ENCODE data around the gene NAA38. TPM values are rescaled to one million over a fixed set of nuclear protein-coding genes. Genes with fewer than 3 reads are reported as not detected.

The NAA38 gene
- polyA plus RNA-seq, 1 donor (not counting 4 experiments of a cell fraction or from before 2014, with no cell fraction given) = 70.9 TPM

- DNase-seq (ENCODE audit: low read depth, low spot score) (no peak), FAIRE-seq (peak; percentile 97)
- TF ChIP-seq CTCF (optimal IDR thresholded peaks at IDR 0.05 in 1 of 3, IDR thresholded peaks at IDR 0.05 in 1 of 3, conservative IDR thresholded peaks at IDR 0.05 in 1 of 3; ENCODE audit: extremely low read depth in 1 of 3, insufficient read depth in 2 of 3, low read length in 3 of 3) (no peak), EZH2 (IDR thresholded peaks at IDR 0.05; ENCODE audit: low read length) (no peak)
Measured at GRCh38 chr17:7809086-7809790, 48.1 kb downstream of the NAA38 start.

GRCh38 chr17:7807206-7807605, 50.2 kb downstream of the NAA38 start:
- no peaks in the 10 kb centered on the region for H3K9me3 ChIP-seq (ENCODE audit: control insufficient read depth, low read depth, low read length)
- no peak overlapping the region for H3K27ac ChIP-seq (ENCODE audit: control insufficient read depth, insufficient read depth, low read length)
- dilution Hi-C loops (cut with MboI; ENCODE audit: extremely low pct_ligation_motif_present, low sequenced_read_pairs) = no loop called here
- H3K79me2 ChIP-seq (ENCODE audit: control insufficient read depth, insufficient read depth, low read length) = no peaks in the 10 kb centered on the region
- H2AFZ ChIP-seq (ENCODE audit: control insufficient read depth, low read length) = no peak overlapping the region
- no peaks in the 10 kb centered on the region for H3K36me3 ChIP-seq (ENCODE audit: control insufficient read depth in 2 of 2, extremely low read depth in 1 of 2, insufficient read depth in 2 of 2, low read length in 2 of 2)
- TF ChIP-seq EZH2 (IDR thresholded peaks at IDR 0.05; ENCODE audit: low read length) (no peak), CTCF (optimal IDR thresholded peaks at IDR 0.05 in 1 of 3, IDR thresholded peaks at IDR 0.05 in 1 of 3, conservative IDR thresholded peaks at IDR 0.05 in 1 of 3; ENCODE audit: extremely low read depth in 1 of 3, insufficient read depth in 2 of 3, low read length in 3 of 3) (no peak)
- no peak overlapping the region for H3K9ac ChIP-seq (ENCODE audit: control insufficient read depth, extremely low read depth, insufficient read depth, low read length)
- no peak overlapping the region for H3K4me3 ChIP-seq (ENCODE audit: control insufficient read depth in 2 of 3, extremely low read depth in 1 of 3, insufficient read depth in 2 of 3, low read depth in 1 of 3, low read length in 3 of 3)
- FAIRE-seq (no peak), DNase-seq (ENCODE audit: low read depth, low spot score) (no peak)
- H4K20me1 ChIP-seq (ENCODE audit: control insufficient read depth, extremely low read depth, insufficient read depth, low read length) = no peaks in the 10 kb centered on the region
- peaks cover 20% of the 10 kb centered on the region for H3K4me1 ChIP-seq (ENCODE audit: control insufficient read depth, extremely low read depth, insufficient read depth, low read length)
- no peak overlapping the region for H3K4me2 ChIP-seq (ENCODE audit: control insufficient read depth, extremely low read depth, insufficient read depth, low read depth, low read length)
- no peaks in the 10 kb centered on the region for H3K27me3 ChIP-seq (ENCODE audit: control insufficient read depth, extremely low read depth, insufficient read depth, low read length)
- no peaks in the 10 kb centered on the region for H3K9me1 ChIP-seq (ENCODE audit: control insufficient read depth, extremely low read depth, insufficient read depth, low read length)

More at GRCh38 chr17:7809086-7809790, 48.1 kb downstream of the NAA38 start:
- H3K4me3 ChIP-seq (ENCODE audit: control insufficient read depth in 2 of 3, extremely low read depth in 1 of 3, insufficient read depth in 2 of 3, low read depth in 1 of 3, low read length in 3 of 3) = peak overlapping the region; percentile 0 to 75 (median 63)
- H3K9me3 ChIP-seq (ENCODE audit: control insufficient read depth, low read depth, low read length) = no peaks in the 10 kb centered on the region
- no peaks in the 10 kb centered on the region for H3K36me3 ChIP-seq (ENCODE audit: control insufficient read depth in 2 of 2, extremely low read depth in 1 of 2, insufficient read depth in 2 of 2, low read length in 2 of 2)
- dilution Hi-C loops (cut with MboI; ENCODE audit: extremely low pct_ligation_motif_present, low sequenced_read_pairs) = no loop called here
- peaks cover 20% of the 10 kb centered on the region for H3K4me1 ChIP-seq (ENCODE audit: control insufficient read depth, extremely low read depth, insufficient read depth, low read length)
- peak overlapping the region; percentile 59 for H3K9ac ChIP-seq (ENCODE audit: control insufficient read depth, extremely low read depth, insufficient read depth, low read length)
- H4K20me1 ChIP-seq (ENCODE audit: control insufficient read depth, extremely low read depth, insufficient read depth, low read length) = no peaks in the 10 kb centered on the region
- H3K27me3 ChIP-seq (ENCODE audit: control insufficient read depth, extremely low read depth, insufficient read depth, low read length) = no peaks in the 10 kb centered on the region
- no peaks in the 10 kb centered on the region for H3K9me1 ChIP-seq (ENCODE audit: control insufficient read depth, extremely low read depth, insufficient read depth, low read length)
- peak overlapping the region; percentile 98 for H3K4me2 ChIP-seq (ENCODE audit: control insufficient read depth, extremely low read depth, insufficient read depth, low read depth, low read length)
- peak overlapping the region; percentile 83 for H2AFZ ChIP-seq (ENCODE audit: control insufficient read depth, low read length)
- H3K27ac ChIP-seq (ENCODE audit: control insufficient read depth, insufficient read depth, low read length) = peak overlapping the region; percentile 78
- no peaks in the 10 kb centered on the region for H3K79me2 ChIP-seq (ENCODE audit: control insufficient read depth, insufficient read depth, low read length)

Small RNA genes lying within 50 kb of the gene (small RNA-seq; reads per million reads assigned to genes)
- 0.07 to 3.0 (median 0.33) reads per million in 3 experiments for gene SCARNA21 (ENCODE audit: insufficient read length in 3 of 3, low read depth in 3 of 3, low replicate concordance in 1 of 3)

Other genes with a start within 250 kb of the NAA38 start
- gene FXR2, start 242.7 kb downstream of the NAA38 start, polyA plus RNA-seq = 30.6 to 44.3 TPM (median 32.2 TPM) in 3 replicates
- 23.5 to 26.9 TPM (median 25.8 TPM) in 3 replicates for gene SAT2, start 229.7 kb downstream of the NAA38 start, polyA plus RNA-seq
- 0.14 to 0.44 TPM (median 0.23 TPM) in 3 replicates for gene SHBG, start 227.4 kb downstream of the NAA38 start, polyA plus RNA-seq
- gene ATP1B2, start 206.6 kb downstream of the NAA38 start, polyA plus RNA-seq = not detected in 3 replicates
- gene TP53, start 170.1 kb downstream of the NAA38 start, polyA plus RNA-seq = 14.3 to 60.6 TPM (median 22.0 TPM) in 3 replicates
- gene WRAP53, start 169.1 kb downstream of the NAA38 start, polyA plus RNA-seq = 7.7 to 10.6 TPM (median 8.2 TPM) in 3 replicates
- 3.1 to 4.1 TPM (median 3.1 TPM) in 3 replicates for gene EFNB3, start 152.4 kb downstream of the NAA38 start, polyA plus RNA-seq
- gene DNAH2, start 139.8 kb downstream of the NAA38 start, polyA plus RNA-seq = 0.13 to 0.36 TPM (median 0.13 TPM) in 3 replicates
- 1.0 to 1.6 TPM (median 1.4 TPM) in 3 replicates for gene KDM6B, start 23.3 kb downstream of the NAA38 start, polyA plus RNA-seq
- gene TMEM88, start 2.5 kb downstream of the NAA38 start, polyA plus RNA-seq = 0.14 to 0.45 TPM (median 0.24 TPM) in 3 replicates
- 9.0 to 14.8 TPM (median 12.4 TPM) in 3 replicates for gene CYB5D1, start 444 bp upstream of the NAA38 start, polyA plus RNA-seq
- 27.8 to 30.1 TPM (median 28.1 TPM) in 3 replicates for gene CHD3, start 31.2 kb upstream of the NAA38 start, polyA plus RNA-seq
- 3.4 to 5.7 TPM (median 3.6 TPM) in 3 replicates for gene RNF227, start 58.7 kb upstream of the NAA38 start, polyA plus RNA-seq
- gene KCNAB3, start 72.3 kb upstream of the NAA38 start, polyA plus RNA-seq = 2.0 to 2.5 TPM (median 2.2 TPM) in 3 replicates
- 108 to 396 TPM (median 128 TPM) in 3 replicates for gene TRAPPC1, start 74.4 kb upstream of the NAA38 start, polyA plus RNA-seq
- gene CNTROB, start 74.6 kb upstream of the NAA38 start, polyA plus RNA-seq = 17.4 to 20.5 TPM (median 17.4 TPM) in 3 replicates
- 0.25 to 0.42 TPM in 2 of 3 replicates, not detected in the other for gene GUCY2D, start 145.1 kb upstream of the NAA38 start, polyA plus RNA-seq
- gene ALOX15B, start 181.5 kb upstream of the NAA38 start, polyA plus RNA-seq = 29.7 to 56.5 TPM (median 31.9 TPM) in 3 replicates
- gene ALOX12B, start 230.2 kb upstream of the NAA38 start, polyA plus RNA-seq = 0.43 to 0.75 TPM (median 0.47 TPM) in 3 replicates